ENCODE measurements around the gene UGT8.

Gene UGT8

DNA sequence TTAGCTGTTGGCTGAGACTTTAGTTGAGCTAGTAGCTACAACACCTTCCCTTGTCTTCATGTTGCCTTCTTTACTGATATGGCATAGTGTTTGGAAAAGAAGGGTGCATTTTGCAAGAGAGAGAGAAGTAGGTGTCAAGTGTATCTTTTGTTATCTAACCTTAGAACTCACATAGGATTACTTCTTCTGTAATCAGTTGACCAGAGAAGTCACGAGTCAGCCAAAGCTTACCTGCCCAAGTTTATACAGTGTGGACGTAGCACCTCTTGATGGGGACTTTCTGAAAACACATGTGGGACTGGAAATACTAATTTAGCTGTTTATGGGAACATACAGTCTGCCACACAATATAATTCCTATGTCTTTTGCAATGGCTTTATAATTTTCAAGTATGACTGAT lies 56.0 kb downstream of the UGT8 start:
- Histone ChIP-seq H3K9me3 (ENCODE audit: insufficient read depth, low read length) (no peaks in the 10 kb centered on the region), H3K4me3 (ENCODE audit: insufficient read depth, low read length, poor library complexity, severe bottlenecking) (no peak overlapping the region), H3K4me2 (ENCODE audit: low read depth, low read length, poor library complexity, severe bottlenecking) (no peak overlapping the region), H2AFZ (ENCODE audit: low read depth, low read length, severe bottlenecking) (no peak overlapping the region), H3K36me3 (ENCODE audit: low read length) (no peaks in the 10 kb centered on the region), H3K79me2 (ENCODE audit: insufficient read depth, low read length) (peaks cover 14% of the 10 kb centered on the region), H3F3A (ENCODE audit: insufficient read depth) (no peaks in the 10 kb centered on the region), H4K20me1 (ENCODE audit: low read depth, low read length) (no peaks in the 10 kb centered on the region), H3K27me3 (ENCODE audit: low read length) (no peaks in the 10 kb centered on the region), H3K9me2 (replicated peaks; ENCODE audit: insufficient read depth, low read length) (no peaks in the 10 kb centered on the region), H3K9ac (ENCODE audit: low read length) (no peak overlapping the region), H3K27ac (ENCODE audit: low read depth, low read length) (no peak overlapping the region)
- TF ChIP-seq EZH2phosphoT487 (conservative IDR thresholded peaks at IDR 0.05; ENCODE audit: low read length): no peak
- TF ChIP-seq, protein P1, sequence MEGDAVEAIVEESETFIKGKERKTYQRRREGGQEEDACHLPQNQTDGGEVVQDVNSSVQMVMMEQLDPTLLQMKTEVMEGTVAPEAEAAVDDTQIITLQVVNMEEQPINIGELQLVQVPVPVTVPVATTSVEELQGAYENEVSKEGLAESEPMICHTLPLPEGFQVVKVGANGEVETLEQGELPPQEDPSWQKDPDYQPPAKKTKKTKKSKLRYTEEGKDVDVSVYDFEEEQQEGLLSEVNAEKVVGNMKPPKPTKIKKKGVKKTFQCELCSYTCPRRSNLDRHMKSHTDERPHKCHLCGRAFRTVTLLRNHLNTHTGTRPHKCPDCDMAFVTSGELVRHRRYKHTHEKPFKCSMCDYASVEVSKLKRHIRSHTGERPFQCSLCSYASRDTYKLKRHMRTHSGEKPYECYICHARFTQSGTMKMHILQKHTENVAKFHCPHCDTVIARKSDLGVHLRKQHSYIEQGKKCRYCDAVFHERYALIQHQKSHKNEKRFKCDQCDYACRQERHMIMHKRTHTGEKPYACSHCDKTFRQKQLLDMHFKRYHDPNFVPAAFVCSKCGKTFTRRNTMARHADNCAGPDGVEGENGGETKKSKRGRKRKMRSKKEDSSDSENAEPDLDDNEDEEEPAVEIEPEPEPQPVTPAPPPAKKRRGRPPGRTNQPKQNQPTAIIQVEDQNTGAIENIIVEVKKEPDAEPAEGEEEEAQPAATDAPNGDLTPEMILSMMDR (IDR thresholded peaks at IDR 0.05; ENCODE audit: insufficient read depth, low read length, poor library complexity, severe bottlenecking): no peak

DNA sequence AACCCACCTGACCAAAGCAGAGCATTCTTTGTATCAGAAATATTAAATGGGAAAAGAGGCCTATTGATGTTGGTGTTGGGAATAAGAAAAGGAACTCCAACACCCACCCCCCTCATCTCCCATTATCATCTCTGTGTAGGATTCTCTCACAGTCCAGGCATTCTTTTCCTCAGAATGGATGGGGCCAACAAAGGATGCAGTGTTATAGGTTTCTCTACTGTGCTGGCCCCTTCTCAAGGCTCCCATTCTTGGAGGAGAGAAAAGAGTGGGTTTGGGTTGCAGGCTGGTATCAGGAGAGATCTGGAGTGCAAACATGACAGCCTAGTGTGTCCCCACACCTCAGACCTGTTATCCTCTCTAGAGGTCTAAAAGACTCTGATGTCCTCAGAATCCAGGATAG lies 59.6 kb downstream of the UGT8 start:
- Histone ChIP-seq H4K20me1 (ENCODE audit: low read depth, low read length) (no peaks in the 10 kb centered on the region), H3K27ac (ENCODE audit: low read depth, low read length) (no peak overlapping the region), H3K79me2 (ENCODE audit: insufficient read depth, low read length) (peaks cover 17% of the 10 kb centered on the region)

DNA sequence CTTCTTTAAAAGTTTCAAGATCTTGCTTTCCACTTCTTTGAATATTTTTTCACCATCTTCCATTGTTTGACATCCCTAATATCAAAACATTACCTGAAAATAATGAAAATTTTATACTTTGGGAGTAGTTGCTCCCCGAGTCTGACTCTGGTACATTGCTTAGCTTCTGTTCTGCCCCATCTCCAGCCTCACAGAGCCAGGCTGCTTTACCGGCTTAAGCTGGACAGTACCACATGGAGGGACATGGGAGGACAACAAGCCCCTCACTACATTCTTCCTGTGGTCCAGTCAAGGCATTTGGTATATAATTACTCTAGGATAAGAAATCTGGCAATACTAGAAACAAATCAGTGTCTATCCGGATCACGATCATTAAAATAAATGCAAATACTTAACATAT lies 60.2 kb downstream of the UGT8 start:
- Histone ChIP-seq H3K4me3 (ENCODE audit: insufficient read depth, low read length, poor library complexity, severe bottlenecking) (no peak overlapping the region), H4K20me1 (ENCODE audit: low read depth, low read length) (no peaks in the 10 kb centered on the region), H3K9me2 (replicated peaks; ENCODE audit: insufficient read depth, low read length) (no peaks in the 10 kb centered on the region), H3K4me2 (ENCODE audit: low read depth, low read length, poor library complexity, severe bottlenecking) (no peak overlapping the region), H2AFZ (ENCODE audit: low read depth, low read length, severe bottlenecking) (no peak overlapping the region), H3K27ac (ENCODE audit: low read depth, low read length) (no peak overlapping the region), H3K27me3 (ENCODE audit: low read length) (no peaks in the 10 kb centered on the region), H3K79me2 (ENCODE audit: insufficient read depth, low read length) (peaks cover 17% of the 10 kb centered on the region), H3K9ac (ENCODE audit: low read length) (no peak overlapping the region), H3F3A (ENCODE audit: insufficient read depth) (no peaks in the 10 kb centered on the region), H3K9me3 (ENCODE audit: insufficient read depth, low read length) (no peaks in the 10 kb centered on the region), H3K36me3 (ENCODE audit: low read length) (no peaks in the 10 kb centered on the region)
- TF ChIP-seq, protein P1 (IDR thresholded peaks at IDR 0.05; ENCODE audit: insufficient read depth, low read length, poor library complexity, severe bottlenecking): no peak

More for the DNA sequence above, 59.6 kb downstream of the UGT8 start:
- no peaks in the 10 kb centered on the region for H3K9me2 ChIP-seq (replicated peaks; ENCODE audit: insufficient read depth, low read length)
- no peak overlapping the region for H3K9ac ChIP-seq (ENCODE audit: low read length)
- no peaks in the 10 kb centered on the region for H3F3A ChIP-seq (ENCODE audit: insufficient read depth)
- H3K36me3 ChIP-seq (ENCODE audit: low read length): no peaks in the 10 kb centered on the region
- H2AFZ ChIP-seq (ENCODE audit: low read depth, low read length, severe bottlenecking): no peak overlapping the region
- TF ChIP-seq, protein P1 (IDR thresholded peaks at IDR 0.05; ENCODE audit: insufficient read depth, low read length, poor library complexity, severe bottlenecking): no peak
- TF ChIP-seq EZH2phosphoT487 (conservative IDR thresholded peaks at IDR 0.05; ENCODE audit: low read length): no peak
- H3K9me3 ChIP-seq (ENCODE audit: insufficient read depth, low read length): no peaks in the 10 kb centered on the region
- no peaks in the 10 kb centered on the region for H3K27me3 ChIP-seq (ENCODE audit: low read length)
- H3K4me3 ChIP-seq (ENCODE audit: insufficient read depth, low read length, poor library complexity, severe bottlenecking): no peak overlapping the region
- H3K4me2 ChIP-seq (ENCODE audit: low read depth, low read length, poor library complexity, severe bottlenecking): no peak overlapping the region
